Epithelial cell of esophagus (primary cell): ENCODE data around the gene EVI5.

Experiments
- DNase-seq: peaks from one replicate; pipeline ENCODE4 v3.0.0; 2010; ENCODE audit warnings: low read depth
- H3K4me3 ChIP-seq: 2 replicates; pipeline ENCODE4 v1.5.1; 2011; ENCODE audit warnings: mild to moderate bottlenecking, low read length, control low read depth
- TF ChIP-seq, protein P1 (sequence below): IDR thresholded peaks from 2 replicates; pipeline ENCODE4 v1.5.1; 2011; ENCODE audit warnings: low read depth, mild to moderate bottlenecking, low read length, control low read depth, inconsistent platforms; ENCODE audit not compliant: insufficient read depth; ENCODE audit errors: missing control alignments

EVI5 gene

DNA sequence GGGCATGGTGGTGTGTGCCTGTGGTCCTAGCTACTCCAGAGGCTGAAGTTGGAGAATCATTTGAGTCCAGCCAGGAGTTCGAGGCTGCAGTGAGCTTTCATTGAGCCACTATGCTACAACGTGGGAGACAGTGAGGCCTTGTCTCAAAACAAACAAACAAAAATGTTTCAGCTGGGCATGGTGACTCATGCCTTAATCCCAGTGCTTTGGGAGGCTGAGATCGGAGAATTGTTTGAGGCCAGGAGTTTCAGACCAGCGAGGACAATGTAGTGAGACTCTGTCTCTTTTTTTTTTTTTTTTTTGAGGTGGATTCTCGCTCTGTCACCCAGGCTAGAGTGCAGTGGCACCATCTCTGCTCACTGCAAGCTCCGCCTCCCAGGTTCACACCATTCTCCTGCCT, 41.9 kb upstream of the EVI5 start:
- DNase-seq, result peak; percentile 49

DNA sequence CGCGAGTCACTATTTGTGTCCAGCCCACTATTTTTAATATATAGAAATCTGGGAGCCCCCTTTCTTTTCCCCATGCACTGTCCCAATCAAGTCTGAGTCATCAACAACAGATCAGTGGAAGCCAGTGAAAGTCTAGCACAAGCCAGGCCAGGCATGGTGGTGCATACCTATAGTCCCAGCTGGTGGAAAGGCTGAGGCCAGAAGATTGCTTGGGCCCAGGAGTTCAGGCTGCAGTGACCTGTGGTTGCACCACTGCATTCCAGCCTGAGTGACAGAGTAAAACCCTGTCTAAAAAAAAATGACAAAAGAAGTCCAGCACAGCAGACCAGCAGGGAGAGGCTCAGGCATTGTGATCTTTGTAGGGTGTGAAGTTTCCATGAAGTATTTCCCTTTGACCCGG, 38.0 kb upstream of the EVI5 start:
- no peak for DNase-seq
- H3K4me3 ChIP-seq, result no peak overlapping the region
- TF ChIP-seq, protein P1, sequence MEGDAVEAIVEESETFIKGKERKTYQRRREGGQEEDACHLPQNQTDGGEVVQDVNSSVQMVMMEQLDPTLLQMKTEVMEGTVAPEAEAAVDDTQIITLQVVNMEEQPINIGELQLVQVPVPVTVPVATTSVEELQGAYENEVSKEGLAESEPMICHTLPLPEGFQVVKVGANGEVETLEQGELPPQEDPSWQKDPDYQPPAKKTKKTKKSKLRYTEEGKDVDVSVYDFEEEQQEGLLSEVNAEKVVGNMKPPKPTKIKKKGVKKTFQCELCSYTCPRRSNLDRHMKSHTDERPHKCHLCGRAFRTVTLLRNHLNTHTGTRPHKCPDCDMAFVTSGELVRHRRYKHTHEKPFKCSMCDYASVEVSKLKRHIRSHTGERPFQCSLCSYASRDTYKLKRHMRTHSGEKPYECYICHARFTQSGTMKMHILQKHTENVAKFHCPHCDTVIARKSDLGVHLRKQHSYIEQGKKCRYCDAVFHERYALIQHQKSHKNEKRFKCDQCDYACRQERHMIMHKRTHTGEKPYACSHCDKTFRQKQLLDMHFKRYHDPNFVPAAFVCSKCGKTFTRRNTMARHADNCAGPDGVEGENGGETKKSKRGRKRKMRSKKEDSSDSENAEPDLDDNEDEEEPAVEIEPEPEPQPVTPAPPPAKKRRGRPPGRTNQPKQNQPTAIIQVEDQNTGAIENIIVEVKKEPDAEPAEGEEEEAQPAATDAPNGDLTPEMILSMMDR, result no peak

More for the DNA sequence above, 41.9 kb upstream of the EVI5 start:
- TF ChIP-seq, protein P1, result no peak
- no peak overlapping the region for H3K4me3 ChIP-seq

GRCh38 chr1:92820551-92820950, 35.6 kb upstream of the EVI5 start:
- TF ChIP-seq, protein P1, result no peak
- no peak overlapping the region for H3K4me3 ChIP-seq
- DNase-seq, result peak; percentile 72

- no peak overlapping the region for H3K4me3 ChIP-seq
- DNase-seq, result peak; percentile 35
- TF ChIP-seq, protein P1, result no peak
Observed at GRCh38 chr1:92820024-92820423, 35.1 kb upstream of the EVI5 start.

GRCh38 chr1:92817986-92818764, 33.3 kb upstream of the EVI5 start:
- no peak overlapping the region for H3K4me3 ChIP-seq
- TF ChIP-seq, protein P1, result peak; percentile 86
- peak; percentile 59 for DNase-seq

DNA sequence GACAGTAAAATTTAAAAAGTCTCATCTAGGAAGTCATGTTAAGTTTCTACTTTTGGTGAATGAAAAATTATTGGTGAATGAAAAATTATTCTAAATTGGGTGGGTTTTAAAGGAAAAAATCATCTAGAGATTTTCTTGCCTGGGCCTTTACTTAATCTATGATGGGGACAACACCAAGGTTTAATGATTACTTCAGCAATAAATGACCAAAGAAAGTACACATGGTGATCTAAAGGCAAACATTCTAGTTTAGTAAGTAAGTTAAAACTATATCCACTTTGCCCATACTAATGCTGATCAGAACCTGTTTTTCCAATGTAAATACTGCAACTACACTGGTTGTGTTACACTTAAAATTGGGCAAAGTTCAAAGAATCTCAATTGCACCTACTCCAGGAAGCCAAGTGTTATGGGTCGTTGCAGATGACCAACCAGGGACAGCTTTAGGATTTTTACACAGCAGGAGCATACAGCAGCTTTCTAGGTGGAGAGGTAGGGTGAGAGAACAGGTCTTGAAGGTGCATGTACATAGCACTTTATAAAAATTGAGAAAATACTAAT, 32.3 kb upstream of the EVI5 start:
- H3K4me3 ChIP-seq, result no peak overlapping the region
- TF ChIP-seq, protein P1, result no peak
- DNase-seq, result no peak
